Adrenal gland (tissue), 12 donors: Measurements from ENCODE around the gene EPN3. TPM values are rescaled to one million over a fixed set of nuclear protein-coding genes. Genes with fewer than 3 reads are reported as not detected.

ENCODE experiments used
- DNase-seq, 7 donors: peaks; one replicate each; pipeline ENCODE4 v3.0.0-alpha.2; 2019 to 2020
- H3K27ac ChIP-seq, 5 donors: fragments of 200-600 bp; sonication (generic) in 4 of 5; 1 replicate in 3 of 5; 2 replicates in 2 of 5; pipeline versions ENCODE4 v1.5.1 to v1.8.0; 2016 to 2020; ENCODE audit warnings: mild to moderate bottlenecking in 1 of 5
- H3K27me3 ChIP-seq: fragments of 200-600 bp; 2 replicates; pipeline ENCODE4 v1.8.0; 2021
- H3K36me3 ChIP-seq, 2 donors: fragments of 200-600 bp; replicated peaks in 1 of 2; 1 replicate in 1 of 2; 2 replicates in 1 of 2; pipeline versions ENCODE4 v1.5.1 to v1.8.0; 2018 to 2022
- H3K4me1 ChIP-seq, 2 donors: fragments of 200-600 bp; replicated peaks in 1 of 2; 1 replicate in 1 of 2; 2 replicates in 1 of 2; pipeline versions ENCODE4 v1.5.1 to v1.8.0; 2018 to 2021
- H3K4me3 ChIP-seq, 4 donors: fragments of 200-600 bp; sonication (generic) in 3 of 4; one replicate each; pipeline ENCODE4 v1.5.1; 2016 to 2018
- H3K9me3 ChIP-seq, 3 donors: fragments of 200-600 bp; sonication (generic) in 1 of 3; replicated peaks in 1 of 3; 1 replicate in 2 of 3; 2 replicates in 1 of 3; pipeline versions ENCODE4 v1.5.1 to v1.8.0; 2016 to 2021
- CTCF ChIP-seq, 6 experiments: fragments of 450-650 bp in 4 of 6; fragments of 200-600 bp in 2 of 6; sonication (generic) in 1 of 6; IDR thresholded peaks; 1 replicate in 5 of 6; 2 replicates in 1 of 6; pipeline versions ENCODE4 v1.5.1 to v1.8.0; 2016 to 2021; ENCODE audit warnings: antibody characterized with exemption in 6 of 6, mild to moderate bottlenecking in 2 of 6, moderate library complexity in 1 of 6
- POLR2A ChIP-seq, 2 donors: fragments of 450-650 bp; IDR thresholded peaks; one replicate each; pipeline ENCODE4 v1.6.1; 2017; ENCODE audit warnings: antibody characterized with exemption in 2 of 2, mild to moderate bottlenecking in 2 of 2, moderate library complexity in 1 of 2
- WGBS, 4 donors: extraction: QIAGEN DNeasy Blood & Tissue Kit in 2 of 4; methylation state at CpG; one replicate each; pipeline versions ENCODE4 v1.1.5 to v1.1.7; 2013 to 2017; 5-methylcytosine and 5-hydroxymethylcytosine counted together
- intact Hi-C, 2 donors: fragments of 100-400 bp; cut with DNase I; formaldehyde crosslinking; loops; one replicate each; pipeline versions ENCODE4 v1.14.1 to v1.15.0; 2022 to 2023
- polyA plus RNA-seq, 3 donors: library from polyadenylated mRNA; stranded (reverse); fragments of 200-250 nt in 2 of 3; fragments of 350-450 nt in 1 of 3; fragmentation: Illumina TruSeq in 1 of 3; extraction: RNeasy Lipid Tissue Mini Kit (QIAGEN cat#74804) in 1 of 3; gene quantifications; one replicate each; pipeline ENCODE4 v1.2.3, GENCODE V29; 2013 to 2014
- total RNA-seq, 9 donors: library from RNA; depleted of rRNA in 4 of 9; stranded (reverse); fragments of >200 nt in 4 of 9; fragments of 120-200 nt in 1 of 9; fragmentation: NEBNext Ultra II Directional in 1 of 9; extraction: Animal tissue kit (Norgen Biotek cat#: 25700) in 1 of 9; gene quantifications; one replicate each; pipeline versions ENCODE4 v1.1.0 to v1.2.4, GENCODE V29; 2013 to 2023
- donor health status: healthy with polysubstance abuse.
- donor health status: Bipolar disorder and iron deficiency.
- donor health status: DM: yes; HTN: yes; CAD: no.
- donor health status: DM: no; HTN: no; CAD: no.
- donor health status: DM: no; HTN: no; CAD: no.
- donor health status: DM: yes; HTN: yes; CAD: no.

EPN3 gene
- total and polyA plus RNA-seq, 12 donors, result 1.2 to 96.1 (median 27.9) TPM

GRCh38 chr17:50549969-50550368 lies 17.4 kb downstream of the EPN3 start:
- Histone ChIP-seq H3K27me3 (no peaks in the 10 kb centered on the region), H3K4me3 (no peak overlapping the region), H3K36me3 (peaks cover 0 to 9% of the 10 kb centered on the region in 2 donors), H3K4me1 (peaks cover 9 to 11% of the 10 kb centered on the region in 2 donors), H3K9me3 (no peaks in the 10 kb centered on the region), H3K27ac (peak overlapping the region in 3 of 5 donors; percentile 29 to 72 (median 38))
- 89 to 93% (median 90%) methylated on average over 8 to 11 of the region's 11 CpGs for WGBS, 4 donors
- intact Hi-C loops, result loop anchor here (5.0 to 10.0 kb wide), 5 partner anchors 72 to 287 kb away; partner anchors contain the start of gene WFIKKN2 (in 2 of the 2)
- DNase-seq, result no peak
- TF ChIP-seq CTCF (IDR thresholded peaks at IDR 0.05) (no peak), POLR2A (IDR thresholded peaks at IDR 0.05) (no peak)

GRCh38 chr17:50550661-50551432 lies 18.3 kb downstream of the EPN3 start:
- Histone ChIP-seq H3K27me3 (no peaks in the 10 kb centered on the region), H3K4me1 (peaks cover 9 to 11% of the 10 kb centered on the region in 2 donors), H3K36me3 (peaks cover 0 to 9% of the 10 kb centered on the region in 2 donors), H3K4me3 (no peak overlapping the region), H3K9me3 (no peaks in the 10 kb centered on the region), H3K27ac (peak overlapping the region; percentile 16 to 72 (median 46))
- peak; percentile 82 to 94 (median 92) for DNase-seq
- WGBS, 4 donors, result 48 to 63% (median 54%) methylated on average over 6 to 32 of the region's 32 CpGs
- intact Hi-C loops, result loop anchor here in 1 of 2 donors (5.0 kb wide), 2 partner anchors 71 to 146 kb away; no protein-coding TSS in a partner anchor
- no peak for TF ChIP-seq POLR2A (IDR thresholded peaks at IDR 0.05)
- TF ChIP-seq CTCF (IDR thresholded peaks at IDR 0.05), result peak; percentile 71 to 94 (median 84)

- no peaks in the 10 kb centered on the region for H3K9me3 ChIP-seq
- peak overlapping the region in 2 of 5 donors; percentile 52 to 72 for H3K27ac ChIP-seq
- intact Hi-C loops, result loop anchor here in 1 of 2 donors (5.0 kb wide), 2 partner anchors 71 to 146 kb away; no protein-coding TSS in a partner anchor
- peaks cover 9 to 11% of the 10 kb centered on the region in 2 donors for H3K4me1 ChIP-seq
- peaks cover 0 to 9% of the 10 kb centered on the region in 2 donors for H3K36me3 ChIP-seq
- TF ChIP-seq CTCF (IDR thresholded peaks at IDR 0.05) (no peak), POLR2A (IDR thresholded peaks at IDR 0.05) (no peak)
- H3K4me3 ChIP-seq, result no peak overlapping the region
- no peaks in the 10 kb centered on the region for H3K27me3 ChIP-seq
- WGBS, 4 donors, result 95 to 98% (median 96%) methylated on average over 5 to 8 of the region's 8 CpGs
- no peak for DNase-seq
Observed at GRCh38 chr17:50551433-50551815, 18.9 kb downstream of the EPN3 start.

GRCh38 chr17:50551884-50552283 lies 19.3 kb downstream of the EPN3 start:
- 85 to 96% (median 94%) methylated on average over 3 to 12 of the region's 12 CpGs for WGBS, 4 donors

More at GRCh38 chr17:50551884-50552283, 19.3 kb downstream of the EPN3 start:
- H3K4me1 ChIP-seq, result peaks cover 9 to 11% of the 10 kb centered on the region in 2 donors
- TF ChIP-seq CTCF (IDR thresholded peaks at IDR 0.05) (no peak), POLR2A (IDR thresholded peaks at IDR 0.05) (no peak)
- H3K9me3 ChIP-seq, result no peaks in the 10 kb centered on the region
- intact Hi-C loops, result loop anchor here in 1 of 2 donors (5.0 kb wide), 2 partner anchors 70 to 145 kb away; no protein-coding TSS in a partner anchor
- no peaks in the 10 kb centered on the region for H3K27me3 ChIP-seq
- H3K4me3 ChIP-seq, result no peak overlapping the region
- no peak overlapping the region for H3K27ac ChIP-seq
- no peak for DNase-seq
- H3K36me3 ChIP-seq, result peaks cover 0 to 9% of the 10 kb centered on the region in 2 donors
